ENCODE data around the gene DPYD.

DPYD gene

GRCh38 chr1:97507863-97508262 lies 413.0 kb downstream of the DPYD start:
- DNase-seq = no peak

DNA sequence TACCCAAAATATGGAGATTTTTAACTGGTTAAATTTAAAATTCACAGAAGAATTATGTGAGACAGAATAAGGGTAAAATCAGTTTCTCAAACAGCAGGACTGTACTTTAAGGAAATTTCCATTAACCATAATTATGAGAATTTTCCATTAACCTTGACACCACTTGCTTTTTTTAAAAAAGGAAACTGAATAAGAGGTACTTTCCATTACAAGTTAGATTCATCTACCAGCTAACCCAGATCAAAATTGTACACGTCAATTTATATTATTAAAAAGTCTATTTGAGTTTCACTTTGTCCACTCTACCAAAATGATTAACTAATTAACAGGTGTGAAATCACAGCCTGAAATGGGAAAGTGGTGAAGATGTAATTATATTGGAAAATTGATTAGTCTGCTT lies 414.5 kb downstream of the DPYD start:
- no peak for DNase-seq

- DNase-seq = no peak
Observed at GRCh38 chr1:97505816-97506215, 415.0 kb downstream of the DPYD start.

GRCh38 chr1:97505289-97505688 lies 415.5 kb downstream of the DPYD start:
- DNase-seq = no peak

DNA sequence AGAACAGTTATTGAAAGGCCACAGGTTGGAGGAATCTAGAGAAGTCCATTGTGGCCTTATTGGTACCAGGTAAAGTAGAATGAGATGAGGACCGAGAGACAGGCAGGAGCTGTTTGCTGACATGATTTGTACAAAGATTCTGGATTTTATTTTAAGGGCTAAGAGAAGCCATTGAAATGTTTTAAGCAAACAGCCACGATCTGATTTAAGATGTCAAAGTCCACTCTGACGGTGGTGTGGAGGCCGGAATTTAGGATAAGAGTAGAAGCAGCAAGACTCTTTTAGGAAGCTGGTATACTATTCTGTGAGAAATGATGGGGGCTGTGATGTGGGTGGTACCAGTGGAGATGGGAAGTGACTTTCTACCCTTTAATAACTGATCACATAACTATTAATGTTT lies 418.5 kb downstream of the DPYD start:
- no peak for DNase-seq

GRCh38 chr1:97501628-97502027 lies 419.2 kb downstream of the DPYD start:
- DNase-seq = no peak

DNA sequence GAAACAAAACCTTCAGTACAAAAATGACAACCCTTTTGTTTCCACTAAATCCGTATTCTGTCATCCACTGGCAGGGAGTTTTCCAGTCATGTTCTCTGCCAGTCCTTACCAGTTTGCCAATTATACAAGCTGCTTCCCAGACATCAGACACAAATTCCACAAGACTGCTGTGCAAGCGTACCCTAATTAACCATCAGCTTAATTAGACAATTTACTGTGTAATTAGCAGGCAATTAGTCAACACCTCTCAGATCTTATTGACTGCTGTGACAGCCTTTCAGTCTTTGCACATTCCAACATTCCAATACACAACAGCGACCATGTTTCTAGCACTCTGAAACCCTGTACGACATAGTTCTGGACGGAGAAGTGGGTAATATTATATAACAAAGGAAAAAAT lies 420.1 kb downstream of the DPYD start:
- no peak for DNase-seq

- DNase-seq = peak; percentile 5
Observed at GRCh38 chr1:97499667-97500066, 421.2 kb downstream of the DPYD start.

GRCh38 chr1:97489834-97490233 lies 431.0 kb downstream of the DPYD start:
- DNase-seq = peak; percentile 64

- no peak for DNase-seq
Observed at GRCh38 chr1:97488530-97488929, 432.3 kb downstream of the DPYD start.

DNA sequence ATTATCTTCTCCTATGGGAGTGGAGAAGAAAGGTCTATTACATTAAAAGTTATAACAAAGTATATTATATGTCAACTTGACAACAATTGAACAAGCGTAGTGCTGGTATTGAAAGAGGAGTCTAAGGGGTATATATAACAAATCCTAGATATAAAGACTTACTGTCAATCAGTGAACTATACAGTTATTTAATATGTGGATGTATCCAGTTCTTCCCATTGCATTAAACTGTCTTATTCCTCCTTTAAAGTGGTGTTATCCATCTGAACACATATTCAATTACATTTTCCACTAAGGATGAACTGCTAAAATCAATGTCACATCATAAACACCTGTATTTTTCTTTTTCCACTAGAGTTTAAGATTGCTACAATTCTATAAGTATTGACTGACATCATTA lies 438.8 kb downstream of the DPYD start:
- DNase-seq = no peak

DNA sequence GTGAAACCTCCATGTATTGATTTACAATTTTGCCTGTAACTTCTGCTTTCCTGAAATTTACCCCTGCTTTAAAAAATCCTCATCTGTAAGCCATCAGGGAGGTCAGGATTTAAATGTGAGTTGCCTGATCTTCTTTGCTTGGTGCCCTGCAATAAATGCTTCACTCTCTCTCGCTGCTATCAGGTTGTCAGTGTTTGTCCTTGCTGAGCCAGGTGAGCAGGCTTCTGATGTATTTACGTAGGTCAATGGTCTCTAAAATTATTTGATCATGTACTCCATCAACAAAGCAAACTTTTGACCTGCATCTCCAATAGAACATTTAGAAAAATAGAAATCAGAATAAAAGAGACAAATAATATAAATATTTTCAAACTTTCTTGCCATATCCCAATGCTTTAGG lies 453.4 kb downstream of the DPYD start:
- DNase-seq = no peak

- no peak for DNase-seq
Observed at GRCh38 chr1:97464305-97464704, 456.5 kb downstream of the DPYD start.

- DNase-seq = peak; percentile 27
Observed at GRCh38 chr1:97461782-97462181, 459.1 kb downstream of the DPYD start.

DNA sequence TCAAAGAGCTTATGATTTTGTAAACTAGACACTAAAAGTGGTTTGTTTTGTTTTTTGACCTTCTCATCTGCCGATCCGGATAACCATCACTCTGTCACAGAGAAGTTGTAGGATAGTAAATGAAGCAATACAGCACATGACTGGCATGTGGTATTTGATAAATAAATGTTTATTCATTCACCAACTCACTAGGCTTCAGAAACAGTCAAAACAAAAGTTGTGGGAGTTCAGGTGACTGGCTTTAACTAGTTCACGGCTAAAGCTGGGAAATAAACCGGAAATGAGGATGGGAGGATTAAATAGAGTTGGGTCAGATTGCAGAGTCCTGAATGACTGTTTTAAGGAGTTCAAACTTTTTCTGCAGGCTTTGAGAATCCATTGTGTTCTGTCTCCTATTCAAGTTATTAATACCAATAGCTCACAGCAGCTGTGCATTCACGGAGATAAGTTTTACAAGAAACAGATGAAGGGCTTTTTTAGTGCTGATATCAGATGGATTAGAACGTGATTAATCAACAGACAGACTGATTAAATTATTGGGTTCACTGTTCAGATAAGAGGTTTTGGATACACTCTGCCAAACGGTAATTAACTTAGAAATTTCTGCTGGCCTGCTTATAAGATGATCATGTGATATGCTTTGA lies 463.3 kb downstream of the DPYD start:
- DNase-seq = no peak

GRCh38 chr1:97451944-97452343 lies 468.9 kb downstream of the DPYD start:
- DNase-seq = no peak

DNA sequence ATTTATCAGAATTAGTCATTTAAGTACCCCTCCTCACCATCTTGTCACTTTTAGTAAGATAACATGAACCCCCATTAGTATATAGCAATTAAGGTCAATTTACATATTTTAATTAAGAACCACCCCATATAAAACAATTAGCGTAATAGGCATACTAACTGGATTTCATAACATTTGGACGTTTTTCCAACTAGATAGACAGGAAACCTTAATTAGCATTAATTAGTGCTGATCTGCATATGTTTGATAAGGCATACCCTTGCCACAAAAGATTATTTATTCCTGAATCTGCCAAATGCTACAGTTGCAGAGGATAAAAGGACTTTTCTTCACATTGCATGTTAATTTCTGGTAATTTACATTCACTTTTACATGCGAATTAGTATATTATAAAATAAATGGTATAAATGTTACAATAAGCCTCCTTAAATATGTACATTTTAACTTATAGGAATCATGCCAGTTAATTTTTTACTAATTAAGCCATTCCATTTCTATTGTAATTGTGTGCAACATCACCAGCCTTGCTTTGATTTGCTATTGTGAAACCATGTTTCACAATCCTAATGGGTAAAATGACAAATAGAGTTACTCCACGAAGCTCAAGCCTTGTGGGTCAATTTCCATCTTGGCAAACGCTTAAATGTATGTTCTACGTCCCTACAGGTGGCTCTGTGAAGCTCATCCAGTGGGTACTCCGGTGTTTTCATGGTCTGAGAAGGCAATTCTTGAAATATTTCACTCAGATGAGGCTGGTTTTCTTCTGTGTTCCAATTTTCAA lies 469.6 kb downstream of the DPYD start:
- DNase-seq = peak; percentile 30

DNA sequence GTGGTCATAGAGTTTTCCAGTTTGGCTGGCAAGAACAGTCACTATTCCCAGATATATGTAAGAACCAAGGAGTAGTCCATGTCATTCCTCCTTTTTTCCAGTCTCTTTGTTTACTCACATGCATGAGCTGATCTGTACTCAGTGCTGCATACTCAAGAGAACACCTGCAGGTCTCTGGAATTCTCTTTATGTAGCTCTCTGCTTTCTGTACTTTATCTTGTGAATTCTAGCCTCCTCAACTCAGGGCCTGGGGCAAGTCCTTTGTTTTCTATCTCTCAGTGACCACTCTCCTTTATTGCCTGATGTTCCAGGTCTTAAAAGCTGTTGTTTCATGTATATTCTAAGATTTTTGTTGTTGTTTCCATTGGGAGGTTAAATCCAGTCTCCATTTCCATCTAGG lies 478.9 kb downstream of the DPYD start:
- DNase-seq = no peak

DNA sequence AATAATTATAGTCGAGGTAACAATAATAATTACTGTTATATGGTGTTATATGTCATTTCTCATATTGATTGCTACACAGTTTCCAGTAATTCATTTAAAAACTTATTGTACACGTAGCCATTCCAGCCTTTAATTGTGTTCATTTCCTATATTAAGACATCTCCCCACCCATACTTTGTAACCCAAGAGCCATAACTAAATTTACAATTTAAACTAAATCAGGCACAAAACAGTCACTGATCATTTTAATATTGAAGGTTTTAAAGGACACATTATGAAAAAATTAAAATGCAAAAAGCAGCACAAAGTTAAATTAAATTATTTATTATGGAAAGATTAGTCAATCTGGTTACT lies 487.0 kb downstream of the DPYD start:
- no peak for DNase-seq

DNA sequence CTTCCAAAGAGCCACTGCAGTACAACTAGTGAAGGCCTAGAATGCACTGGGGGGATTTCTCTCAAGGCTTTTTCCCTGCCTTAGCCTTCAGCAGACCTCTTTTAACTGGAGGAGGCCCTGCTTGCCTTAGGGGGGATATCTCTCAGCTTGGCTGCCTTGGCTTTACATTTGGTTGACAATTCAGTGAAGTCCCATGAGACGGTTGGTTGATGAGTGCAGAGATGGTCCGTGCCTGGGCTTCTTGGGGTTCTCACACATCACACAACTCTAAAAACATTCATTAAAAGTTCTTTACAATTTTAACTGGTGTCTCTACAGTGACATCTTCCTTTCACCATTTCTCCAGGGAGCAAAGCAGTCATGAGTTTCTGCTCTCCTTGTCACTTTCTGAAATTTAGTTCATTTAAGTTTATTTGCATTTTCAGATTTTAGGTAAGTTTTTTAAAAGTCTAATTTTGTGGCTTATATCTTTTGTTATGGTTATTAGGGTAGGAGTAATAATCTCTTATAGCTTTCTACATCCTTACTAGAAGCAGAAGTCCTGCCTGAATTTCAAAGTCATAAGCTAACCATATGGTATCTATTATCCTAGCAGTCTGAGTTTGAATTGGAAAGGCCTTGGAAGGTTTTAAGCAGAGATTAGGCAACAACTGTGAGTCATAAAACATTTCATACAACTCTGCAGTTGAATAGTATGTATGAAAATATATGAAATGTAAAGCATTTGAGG lies 487.6 kb downstream of the DPYD start:
- peak; percentile 53 for DNase-seq

DNA sequence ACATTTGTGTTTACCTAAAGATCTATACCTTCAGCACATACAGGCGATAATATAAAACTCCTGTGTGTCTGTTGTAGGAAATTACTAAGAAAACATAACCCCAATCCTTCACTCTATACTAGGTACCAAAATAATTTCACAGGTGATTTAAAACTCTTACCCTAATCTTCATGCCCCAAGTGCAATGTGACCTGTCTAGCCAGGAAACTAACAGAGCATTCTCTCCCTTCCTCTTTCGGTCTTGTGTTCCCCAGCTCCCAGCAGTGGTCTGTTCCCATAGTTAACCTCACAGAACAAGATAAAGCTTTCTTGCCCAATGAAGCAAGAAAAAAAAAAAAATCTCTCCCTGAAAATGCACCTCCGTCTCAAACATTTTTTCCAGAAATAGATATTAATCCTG lies 493.5 kb downstream of the DPYD start:
- DNase-seq = no peak

- no peak for DNase-seq
Observed at GRCh38 chr1:97424209-97424608, 496.6 kb downstream of the DPYD start.

- DNase-seq = no peak
Observed at GRCh38 chr1:97423403-97423802, 497.4 kb downstream of the DPYD start.

- DNase-seq = no peak
Observed at GRCh38 chr1:97417661-97418060, 503.2 kb downstream of the DPYD start.

All from inflammatory macrophage treated with lipopolysaccharide for 4 hours (primary cell).